Daoy (cell line): Measurements from ENCODE around the gene STAT6. TPM values are rescaled to one million over a fixed set of nuclear protein-coding genes. Genes with fewer than 3 reads are reported as not detected.

Experiments used
- DNase-seq: peaks from one replicate; pipeline ENCODE4 v3.0.0-alpha.2; 2015; ENCODE audit warnings: low read depth
- total RNA-seq: library from RNA; depleted of rRNA; stranded (reverse); fragments of >200 nt; shearing (Covaris generic); gene quantifications from 2 replicates; pipeline ENCODE4 v1.2.3, GENCODE V29; 2014

STAT6 gene
- total RNA-seq, 1 experiment from 2014 or later = 39.1 TPM

DNA sequence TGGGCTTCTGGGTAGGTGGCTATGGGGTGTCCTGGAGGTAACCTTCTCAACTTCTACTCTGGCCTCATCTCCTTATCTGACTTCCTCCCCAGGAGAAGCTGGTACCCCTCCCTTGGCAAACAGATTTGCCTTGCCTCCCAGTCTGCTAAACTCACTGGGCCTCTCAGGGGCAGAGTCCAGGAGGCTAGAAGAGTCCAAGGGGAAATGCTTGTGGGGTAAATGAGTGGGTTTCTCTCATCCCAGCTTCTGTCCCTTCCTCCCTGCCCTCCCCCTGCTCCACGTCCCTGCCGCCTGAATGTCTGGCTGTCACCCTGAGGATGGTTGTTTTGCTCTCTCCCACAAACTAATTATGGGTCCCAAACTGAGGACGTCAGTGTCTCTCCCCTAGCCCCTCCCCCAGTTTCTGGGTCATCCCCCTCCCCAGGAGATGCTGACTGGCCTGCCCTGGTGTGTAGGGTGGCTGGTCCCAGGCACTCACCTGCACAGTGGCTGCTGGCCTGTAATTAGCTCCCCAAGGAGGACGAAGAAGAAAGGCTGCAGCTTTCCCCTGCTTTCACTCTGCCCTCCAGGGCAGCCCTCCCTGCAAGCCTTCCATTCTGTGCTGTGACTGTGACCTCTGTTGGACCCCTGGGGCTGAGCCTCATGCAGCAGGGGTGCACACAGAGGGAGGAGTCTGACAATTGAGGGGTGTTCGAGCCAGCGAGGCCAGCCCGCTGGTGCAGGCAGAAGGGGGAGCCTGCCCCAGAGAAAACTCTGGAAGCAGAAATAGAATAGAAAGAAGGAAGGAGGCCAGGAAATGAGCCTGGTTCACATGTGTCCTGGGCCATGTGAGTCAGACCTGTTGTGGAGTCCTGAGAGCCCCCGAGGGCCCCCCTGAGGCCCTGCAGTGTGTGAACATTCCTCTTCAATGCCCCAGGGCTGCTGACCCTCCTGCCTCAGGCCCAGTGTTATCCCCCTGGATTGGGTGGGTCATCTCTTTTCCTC lies 36.1 kb upstream of the STAT6 start, which contains the start of gene LRP1-AS:
TSS of gene LRP1-AS (minus strand) at position 659 of the 984 bp plus-strand sequence.
- peak; percentile 53 for DNase-seq

DNA sequence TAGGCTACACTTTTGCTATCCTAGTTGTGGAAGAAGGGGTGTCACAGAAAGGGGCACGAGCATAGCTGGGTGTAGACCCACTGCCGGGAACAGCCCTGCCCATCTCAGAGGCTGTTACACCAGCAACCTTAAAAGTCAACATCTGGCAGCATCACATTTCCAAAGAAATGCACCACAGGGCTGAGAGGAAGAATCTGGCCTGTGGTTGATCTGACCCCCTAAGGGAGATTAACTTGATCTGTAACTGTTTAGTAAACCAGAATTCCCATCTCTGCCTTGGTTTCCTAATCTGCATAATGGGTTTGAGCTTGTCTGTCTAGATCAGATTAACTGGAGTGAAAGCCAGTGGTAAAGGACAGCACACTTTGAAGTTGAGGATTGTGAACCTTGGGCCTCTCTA lies 34.9 kb upstream of the STAT6 start:
- DNase-seq = no peak

DNA sequence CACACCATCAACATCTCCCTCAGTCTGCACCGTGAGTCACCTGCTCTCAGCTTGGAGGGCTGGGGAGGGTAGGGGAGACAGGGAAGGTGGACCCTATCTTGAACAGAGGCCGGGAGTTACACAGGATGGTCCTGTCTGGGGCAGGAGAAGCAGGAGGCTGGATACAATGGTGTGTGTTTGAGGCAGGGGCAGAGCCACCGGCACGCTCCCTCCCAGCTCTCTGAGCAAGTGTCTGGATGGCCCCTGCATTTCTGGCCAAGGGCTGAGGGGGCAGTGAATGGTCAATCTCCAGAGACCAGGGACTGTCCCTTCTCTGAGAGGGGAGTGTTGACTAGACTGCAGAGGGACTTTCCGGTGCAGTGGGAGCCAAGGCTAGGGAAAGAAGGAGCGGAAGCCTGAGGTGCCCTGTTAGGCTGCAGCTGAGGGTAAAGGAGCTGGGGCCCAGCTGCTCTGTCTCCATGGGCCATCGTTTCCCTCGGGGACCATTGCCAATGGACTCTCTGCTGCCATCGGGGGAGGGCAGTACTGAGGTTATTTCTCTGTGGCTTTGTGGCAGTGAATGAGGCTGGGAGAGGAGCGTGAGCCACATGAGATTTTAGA lies 34.4 kb upstream of the STAT6 start:
- DNase-seq = no peak

DNA sequence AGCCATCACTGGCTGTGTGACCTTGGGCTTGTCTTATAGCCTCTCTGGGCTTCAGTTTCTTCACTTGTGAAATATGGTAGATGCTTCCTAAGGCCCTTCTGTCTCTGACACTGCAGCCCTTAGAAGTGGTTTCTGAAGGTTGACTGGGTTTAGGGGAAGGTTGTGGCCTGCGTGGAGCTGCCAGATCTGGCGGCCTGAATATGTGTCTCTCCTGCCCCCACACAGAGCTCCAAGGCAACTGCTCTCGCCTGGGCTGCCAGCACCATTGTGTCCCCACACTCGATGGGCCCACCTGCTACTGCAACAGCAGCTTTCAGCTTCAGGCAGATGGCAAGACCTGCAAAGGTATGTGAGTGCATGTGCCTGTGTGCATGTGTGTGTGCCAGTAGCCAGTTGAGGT lies 32.3 kb upstream of the STAT6 start:
- DNase-seq = no peak

DNA sequence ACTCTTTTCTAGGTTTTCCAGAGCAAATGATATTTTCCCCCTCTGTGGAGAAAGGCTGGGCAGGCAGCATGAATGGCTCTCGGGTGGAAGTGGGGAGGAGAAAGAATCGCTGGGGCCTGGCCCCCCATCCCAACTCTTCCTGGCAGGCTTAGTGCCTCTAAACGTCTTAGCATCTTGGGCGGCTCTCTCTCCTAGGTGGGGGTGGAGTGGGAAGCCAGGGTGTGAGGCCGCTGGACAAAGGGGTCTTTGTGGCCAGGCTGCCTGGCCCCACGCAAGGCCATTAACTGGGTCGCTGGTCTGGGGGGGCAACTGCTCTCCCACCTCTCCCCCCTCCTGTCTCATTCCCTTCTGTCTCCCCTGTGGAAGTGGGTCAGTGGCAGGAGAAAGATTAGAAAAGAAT lies 31.6 kb upstream of the STAT6 start:
- DNase-seq = no peak

DNA sequence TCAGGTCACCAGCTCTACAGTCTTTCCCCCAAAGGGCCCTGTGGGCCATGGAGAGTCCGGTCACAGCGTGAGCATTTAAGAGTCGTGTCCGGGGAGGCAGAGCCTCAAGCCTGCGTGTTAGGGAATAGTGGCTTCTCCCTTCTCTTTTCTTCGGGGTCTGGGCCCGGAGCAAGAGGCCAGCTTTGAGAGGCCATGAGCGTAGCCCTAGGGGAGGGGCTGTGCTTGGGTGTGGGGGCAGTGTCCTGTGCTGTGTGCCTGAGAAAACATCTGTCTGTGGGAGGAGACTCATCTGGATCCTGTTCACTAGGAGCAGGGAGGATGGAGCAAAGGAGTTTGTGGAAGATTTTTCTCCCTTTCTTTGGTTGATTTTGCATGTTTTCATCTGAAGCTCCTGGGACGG lies 31.0 kb upstream of the STAT6 start:
- no peak for DNase-seq

DNA sequence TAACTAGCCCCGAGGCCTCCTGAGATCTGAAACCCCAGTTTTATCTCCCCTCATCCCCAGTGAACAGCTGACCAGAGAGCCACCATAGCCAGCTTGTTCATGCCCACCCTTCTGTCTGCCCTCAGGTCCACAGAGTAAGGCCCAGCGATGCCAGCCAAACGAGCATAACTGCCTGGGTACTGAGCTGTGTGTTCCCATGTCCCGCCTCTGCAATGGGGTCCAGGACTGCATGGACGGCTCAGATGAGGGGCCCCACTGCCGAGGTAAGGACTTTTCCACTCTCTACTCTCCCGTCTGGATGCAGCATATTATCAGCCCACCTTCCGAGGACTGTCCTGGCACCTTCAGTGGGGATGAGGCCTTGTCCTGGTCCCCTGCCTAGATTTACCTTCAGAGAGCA lies 30.1 kb upstream of the STAT6 start:
- DNase-seq = no peak

DNA sequence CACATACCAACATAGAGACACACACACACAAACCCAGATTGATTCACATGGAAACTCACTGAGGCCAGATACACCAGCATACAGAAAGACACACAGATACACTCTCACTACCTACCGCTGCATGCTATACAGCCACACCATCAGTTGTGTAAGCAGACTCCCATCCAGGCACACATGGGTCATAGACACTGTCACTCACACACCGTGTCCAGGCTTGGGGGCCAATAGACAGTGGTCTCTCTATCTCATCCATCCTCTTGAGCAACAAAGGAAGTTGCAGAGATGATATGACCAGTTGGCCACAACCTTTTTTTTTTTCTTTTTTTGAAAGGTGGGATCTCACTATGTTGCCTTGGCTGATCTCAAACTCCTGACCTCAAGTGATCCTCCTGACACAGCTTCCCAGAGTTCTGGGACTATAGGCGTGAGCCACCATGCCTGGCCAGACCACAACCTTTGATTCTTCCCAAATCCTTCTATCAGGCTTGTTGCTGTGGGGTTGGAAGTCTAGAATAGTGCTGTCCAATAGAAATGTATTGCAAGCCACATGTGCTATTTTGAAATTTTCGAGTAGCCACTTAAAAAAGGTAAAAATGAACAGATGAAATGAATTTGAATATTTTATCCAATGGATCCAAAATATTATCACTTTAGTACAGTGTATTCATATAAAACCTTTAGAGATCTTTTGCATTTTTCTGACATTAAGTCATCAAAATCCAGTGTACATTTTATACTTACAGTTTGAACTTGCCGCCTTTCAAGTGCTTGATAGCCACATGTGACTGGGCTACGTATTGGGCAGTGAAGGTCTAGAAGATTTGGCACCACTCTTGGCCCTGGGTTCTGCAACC lies 28.9 kb upstream of the STAT6 start:
- DNase-seq = no peak

DNA sequence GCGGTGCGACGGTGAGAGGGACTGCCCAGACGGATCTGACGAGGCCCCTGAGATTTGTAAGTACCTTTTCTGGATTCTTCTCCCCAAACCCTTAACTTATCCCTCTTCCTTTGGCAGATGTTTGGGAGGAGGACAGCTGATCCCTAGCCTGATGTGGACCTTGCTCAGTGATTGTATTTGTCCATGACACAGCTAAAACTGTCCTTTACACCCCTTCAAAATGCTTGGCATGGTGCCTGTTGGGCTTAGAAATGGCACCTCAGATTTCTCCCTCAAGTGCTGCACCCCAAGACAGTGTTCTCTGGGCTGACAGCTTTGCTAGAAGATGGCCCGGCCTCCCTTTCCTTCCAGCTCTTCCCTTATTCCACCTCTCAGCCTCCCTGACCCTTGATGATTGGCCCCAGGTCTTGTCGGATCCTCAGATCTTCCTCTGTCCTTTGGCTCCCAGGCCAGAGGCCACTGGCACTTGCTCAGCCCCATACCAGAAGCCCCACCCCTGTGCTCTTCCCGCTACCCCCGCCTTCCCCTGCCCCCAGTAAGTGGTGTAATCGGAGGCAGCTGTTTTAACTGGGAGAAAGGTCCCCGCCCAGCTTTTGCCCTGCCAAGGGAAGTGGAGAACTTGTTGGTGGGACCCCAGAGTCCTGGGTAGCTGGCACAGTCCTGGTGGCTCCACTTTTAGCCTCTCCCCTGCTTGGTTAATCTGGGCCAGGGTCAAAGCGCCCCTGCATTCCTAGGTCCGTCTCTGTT lies 27.5 kb upstream of the STAT6 start:
- no peak for DNase-seq

DNA sequence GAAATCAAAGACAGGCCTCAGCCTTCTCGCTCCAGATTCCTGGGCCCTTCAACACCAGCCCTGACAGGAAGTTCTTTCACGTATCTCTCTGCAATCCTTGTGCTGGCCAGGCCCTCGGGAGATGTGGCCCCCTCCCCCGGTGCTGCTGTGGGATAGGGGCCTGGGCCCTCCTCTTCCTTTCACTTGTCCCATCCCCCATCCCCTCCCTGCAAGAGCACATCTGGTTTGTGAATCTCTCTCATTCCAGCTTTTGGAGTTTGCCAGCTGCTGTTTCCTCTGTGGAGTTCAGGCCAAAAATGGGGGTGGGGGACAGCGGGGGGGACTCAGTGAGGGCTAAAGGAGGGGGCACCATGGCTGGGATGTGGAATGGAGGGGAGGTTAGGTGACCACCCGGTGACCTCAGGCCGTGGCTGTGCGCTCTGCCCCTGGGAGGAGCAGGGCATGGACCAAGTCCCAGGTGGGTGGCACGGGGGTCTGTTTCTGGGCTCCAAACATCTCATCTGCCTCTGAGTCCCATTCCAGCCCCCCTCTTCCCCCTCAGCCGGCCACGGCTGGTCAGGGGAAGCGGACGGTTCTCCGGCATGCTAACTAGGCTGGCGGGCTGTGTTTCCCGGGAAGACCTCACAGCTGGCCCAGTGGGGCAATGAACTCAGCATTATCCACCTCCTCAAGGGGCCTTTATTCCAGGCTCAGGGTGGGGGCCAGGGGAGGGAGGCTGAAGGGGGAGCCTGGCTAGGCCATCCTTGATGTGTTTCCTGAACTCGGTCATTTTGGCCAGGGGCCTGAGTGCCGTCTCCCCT lies 24.6 kb upstream of the STAT6 start:
- no peak for DNase-seq

DNA sequence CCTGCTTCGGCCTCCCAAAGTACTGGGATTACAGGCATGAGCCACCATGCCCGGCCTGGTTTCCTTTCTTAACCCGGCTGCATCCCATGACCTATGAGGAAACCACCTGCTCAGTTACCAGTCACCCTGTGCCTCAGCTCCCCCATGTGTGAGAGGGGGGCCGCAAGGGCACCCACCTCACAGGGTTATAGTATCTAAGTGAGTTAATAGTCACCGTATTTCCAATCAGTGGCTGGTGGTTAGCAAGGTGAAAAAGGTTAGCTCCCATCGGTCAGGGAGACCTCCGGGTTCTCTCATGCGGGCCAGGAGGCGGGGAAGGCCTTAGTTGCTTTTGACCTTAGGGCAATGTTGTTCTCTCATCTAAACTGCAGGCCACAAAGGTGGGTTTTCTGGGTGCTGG lies 23.8 kb upstream of the STAT6 start:
- DNase-seq = no peak

DNA sequence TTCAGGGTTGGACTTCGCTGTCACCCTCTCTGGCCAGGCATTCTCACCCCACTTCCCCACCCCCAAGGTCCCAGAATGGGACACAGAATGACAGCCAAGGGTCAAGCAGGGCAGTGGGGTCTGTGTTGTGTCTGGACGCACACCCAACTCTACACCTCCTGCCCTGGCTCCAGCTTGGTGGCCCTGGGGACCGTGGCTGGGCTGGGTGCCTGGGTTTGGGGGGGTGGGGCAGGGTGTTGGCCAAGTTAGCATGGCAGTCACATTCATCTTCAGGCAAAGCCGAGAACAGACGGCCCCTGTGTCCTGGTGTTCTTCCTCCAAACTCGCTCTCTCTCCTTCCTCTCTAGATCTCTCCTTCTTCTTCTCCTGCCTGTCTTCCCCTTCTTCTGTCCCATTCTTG lies 22.8 kb upstream of the STAT6 start:
- DNase-seq = no peak

DNA sequence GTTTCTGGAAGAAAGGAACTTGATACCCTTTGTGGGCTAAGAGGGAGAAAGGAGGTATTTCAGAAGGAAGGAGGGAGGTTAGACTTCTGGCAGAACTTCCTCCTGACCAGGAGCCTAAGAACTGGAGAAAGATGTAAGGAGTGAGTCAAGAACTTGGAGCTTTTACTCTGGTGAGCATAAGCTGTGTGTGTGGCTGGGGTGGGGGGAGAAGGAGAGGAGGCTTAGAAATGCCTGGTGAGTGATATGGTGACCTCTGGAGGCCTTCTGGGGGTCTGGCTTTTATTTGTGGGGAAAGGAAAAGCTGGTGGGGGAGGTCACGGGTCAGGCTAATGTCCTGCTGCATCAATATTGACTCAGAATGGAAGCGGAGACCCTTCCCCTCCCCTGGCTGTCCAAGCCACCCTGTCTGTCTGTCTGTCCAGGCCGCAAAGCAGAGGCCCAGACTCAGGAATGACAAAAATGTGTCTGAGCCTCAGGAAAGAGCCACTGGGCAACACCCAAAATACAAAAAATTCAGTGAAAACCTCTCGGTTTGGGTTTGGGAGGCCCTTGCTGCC lies 21.9 kb upstream of the STAT6 start:
- no peak for DNase-seq

DNA sequence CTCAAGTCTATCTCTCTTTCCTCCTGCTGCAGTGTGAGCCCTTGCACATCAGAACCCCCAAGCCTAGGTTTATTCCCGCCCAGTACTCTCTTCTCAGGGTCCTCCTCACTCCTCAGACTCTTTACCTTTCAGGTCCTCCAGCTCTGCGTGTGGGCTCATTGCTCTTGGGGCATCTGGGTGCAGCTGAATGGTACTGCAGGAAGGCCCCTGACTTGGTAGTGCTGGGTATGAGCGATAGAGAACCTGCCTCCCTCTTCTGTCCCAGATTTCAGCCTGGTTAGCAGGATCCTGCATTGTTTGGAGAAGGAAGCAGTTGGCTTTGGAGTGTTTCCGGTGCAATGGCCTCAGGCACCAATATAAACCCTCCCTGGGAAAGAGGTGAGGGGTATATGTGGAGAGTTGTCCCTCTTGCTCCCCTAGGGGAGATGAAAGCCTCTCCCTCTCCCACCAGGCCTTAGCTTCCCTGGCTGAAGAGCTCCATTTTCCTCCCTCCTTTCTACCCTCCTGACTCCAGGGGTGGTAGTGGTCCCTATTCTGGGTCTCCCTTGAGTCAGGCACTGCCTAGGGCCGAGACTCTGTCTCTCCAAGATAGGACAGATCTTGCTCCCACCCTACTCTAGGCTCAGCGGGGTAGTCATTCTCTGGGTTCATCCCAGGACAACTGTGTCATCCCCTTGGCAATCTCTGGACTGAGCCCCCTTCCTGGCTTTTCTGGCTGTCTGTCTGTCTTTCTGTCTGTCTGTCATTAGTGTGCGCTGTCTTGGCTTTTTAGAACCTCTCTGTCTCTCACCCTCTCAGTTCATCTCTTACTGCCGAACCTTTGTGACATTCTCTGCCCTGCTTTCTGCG lies 21.0 kb upstream of the STAT6 start:
- DNase-seq = no peak

DNA sequence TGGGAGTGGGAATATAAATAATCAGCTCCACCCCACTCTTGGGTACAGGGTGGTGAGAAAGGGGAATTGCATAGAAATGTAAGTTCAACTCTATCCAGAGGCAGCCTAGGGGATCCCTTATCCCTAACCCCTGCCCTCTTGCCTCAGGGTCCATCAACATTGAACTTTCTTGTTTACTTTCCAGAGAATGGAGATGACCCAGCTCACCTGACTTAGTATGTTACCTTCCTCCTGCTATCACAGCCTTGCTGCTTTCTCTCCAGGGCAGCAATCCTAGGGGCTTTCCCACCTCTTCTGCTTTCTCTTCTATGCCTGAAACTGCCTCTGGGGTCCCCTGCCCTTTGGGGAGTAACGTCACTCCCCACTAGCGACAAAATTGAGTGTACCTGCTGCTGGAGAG lies 19.8 kb upstream of the STAT6 start:
- no peak for DNase-seq

DNA sequence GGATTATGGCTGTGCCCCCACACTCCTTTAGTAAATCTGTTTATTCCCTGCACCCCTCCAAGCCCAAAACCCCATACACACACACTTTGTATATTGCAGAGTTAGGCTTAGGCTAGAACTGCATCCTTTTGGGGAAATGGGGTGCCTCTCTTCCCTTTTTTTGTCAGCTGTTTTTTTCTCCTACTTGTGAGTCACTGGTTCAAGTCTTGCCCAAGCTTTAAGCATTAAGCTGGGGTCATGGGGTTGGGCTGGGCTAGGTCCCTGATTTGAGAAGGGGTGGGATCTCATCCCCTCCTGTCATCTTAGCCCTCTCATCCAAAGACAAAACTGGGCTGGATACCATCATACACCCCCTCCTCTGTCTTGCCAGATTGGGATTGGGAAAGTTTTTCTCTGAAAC lies 18.7 kb upstream of the STAT6 start:
- no peak for DNase-seq

DNA sequence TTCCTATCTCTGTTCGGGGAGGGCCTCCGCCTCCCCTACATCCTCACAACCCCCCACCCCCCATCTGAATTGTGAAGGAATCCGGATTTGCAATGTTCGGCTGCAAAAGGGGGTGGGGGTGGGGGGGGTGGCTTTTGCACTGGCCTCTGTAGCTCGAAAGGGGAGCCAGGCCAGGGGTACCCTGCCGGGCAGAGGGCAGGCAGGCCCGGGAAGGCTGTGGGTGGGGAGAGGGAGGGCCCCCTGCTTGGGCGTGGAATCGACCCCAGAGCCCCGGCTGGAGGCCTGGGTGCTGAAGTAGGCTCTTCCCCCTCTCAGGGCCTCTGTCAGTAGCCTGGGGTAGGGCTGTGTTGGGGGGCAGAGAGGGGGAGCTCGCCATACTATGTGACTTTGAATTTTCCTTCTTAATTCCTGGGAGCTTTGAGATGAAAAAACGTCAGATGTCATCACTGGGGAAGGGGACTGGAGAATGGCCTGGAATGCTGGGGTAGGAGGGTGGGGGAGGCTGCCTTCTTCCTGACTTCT lies 18.2 kb upstream of the STAT6 start:
- DNase-seq = no peak

DNA sequence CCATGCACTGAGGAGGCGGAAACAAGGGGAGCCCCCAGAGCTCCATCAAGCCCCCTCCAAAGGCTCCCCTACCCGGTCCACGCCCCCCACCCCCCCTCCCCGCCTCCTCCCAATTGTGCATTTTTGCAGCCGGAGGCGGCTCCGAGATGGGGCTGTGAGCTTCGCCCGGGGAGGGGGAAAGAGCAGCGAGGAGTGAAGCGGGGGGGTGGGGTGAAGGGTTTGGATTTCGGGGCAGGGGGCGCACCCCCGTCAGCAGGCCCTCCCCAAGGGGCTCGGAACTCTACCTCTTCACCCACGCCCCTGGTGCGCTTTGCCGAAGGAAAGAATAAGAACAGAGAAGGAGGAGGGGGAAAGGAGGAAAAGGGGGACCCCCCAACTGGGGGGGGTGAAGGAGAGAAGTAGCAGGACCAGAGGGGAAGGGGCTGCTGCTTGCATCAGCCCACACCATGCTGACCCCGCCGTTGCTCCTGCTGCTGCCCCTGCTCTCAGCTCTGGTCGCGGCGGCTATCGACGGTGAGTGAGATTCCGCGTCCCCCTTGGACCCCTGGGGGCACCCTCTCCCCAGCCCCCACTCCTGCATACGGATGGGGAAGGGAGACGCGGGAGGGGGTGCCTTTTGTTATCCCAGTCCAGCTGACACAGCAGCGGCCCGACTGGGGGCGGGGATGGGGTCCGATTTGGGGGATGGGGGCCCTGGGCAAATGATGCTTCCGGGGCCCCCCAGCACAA lies 17.5 kb upstream of the STAT6 start:
- DNase-seq = no peak
